ENCODE results near the gene ASTE1.

GRCh38 chr3:131067983-131068382 lies 41.4 kb upstream of the ASTE1 start:
- TF ChIP-seq PKNOX1 (IDR thresholded peaks at IDR 0.05) (no peak), PYGO2 (tag; IDR thresholded peaks at IDR 0.05) (no peak), POLR2A (conservative IDR thresholded peaks at IDR 0.05) (no peak), HNRNPL (IDR thresholded peaks at IDR 0.05; ENCODE audit: low read depth, low read length) (no peak), KAT8 (IDR thresholded peaks at IDR 0.05; ENCODE audit: low read depth) (no peak), RCOR1 (IDR thresholded peaks at IDR 0.05; ENCODE audit: borderline replicate concordance in 1 of 2, low read depth in 2 of 2, low read length in 2 of 2) (no peak)
- TF ChIP-seq, protein P1, sequence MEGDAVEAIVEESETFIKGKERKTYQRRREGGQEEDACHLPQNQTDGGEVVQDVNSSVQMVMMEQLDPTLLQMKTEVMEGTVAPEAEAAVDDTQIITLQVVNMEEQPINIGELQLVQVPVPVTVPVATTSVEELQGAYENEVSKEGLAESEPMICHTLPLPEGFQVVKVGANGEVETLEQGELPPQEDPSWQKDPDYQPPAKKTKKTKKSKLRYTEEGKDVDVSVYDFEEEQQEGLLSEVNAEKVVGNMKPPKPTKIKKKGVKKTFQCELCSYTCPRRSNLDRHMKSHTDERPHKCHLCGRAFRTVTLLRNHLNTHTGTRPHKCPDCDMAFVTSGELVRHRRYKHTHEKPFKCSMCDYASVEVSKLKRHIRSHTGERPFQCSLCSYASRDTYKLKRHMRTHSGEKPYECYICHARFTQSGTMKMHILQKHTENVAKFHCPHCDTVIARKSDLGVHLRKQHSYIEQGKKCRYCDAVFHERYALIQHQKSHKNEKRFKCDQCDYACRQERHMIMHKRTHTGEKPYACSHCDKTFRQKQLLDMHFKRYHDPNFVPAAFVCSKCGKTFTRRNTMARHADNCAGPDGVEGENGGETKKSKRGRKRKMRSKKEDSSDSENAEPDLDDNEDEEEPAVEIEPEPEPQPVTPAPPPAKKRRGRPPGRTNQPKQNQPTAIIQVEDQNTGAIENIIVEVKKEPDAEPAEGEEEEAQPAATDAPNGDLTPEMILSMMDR (IDR thresholded peaks at IDR 0.05 in 2 of 3, conservative IDR thresholded peaks at IDR 0.05 in 1 of 3; ENCODE audit: insufficient read depth in 2 of 3, low read depth in 1 of 3, low read length in 3 of 3): no peak
- TF ChIP-seq, protein P2, sequence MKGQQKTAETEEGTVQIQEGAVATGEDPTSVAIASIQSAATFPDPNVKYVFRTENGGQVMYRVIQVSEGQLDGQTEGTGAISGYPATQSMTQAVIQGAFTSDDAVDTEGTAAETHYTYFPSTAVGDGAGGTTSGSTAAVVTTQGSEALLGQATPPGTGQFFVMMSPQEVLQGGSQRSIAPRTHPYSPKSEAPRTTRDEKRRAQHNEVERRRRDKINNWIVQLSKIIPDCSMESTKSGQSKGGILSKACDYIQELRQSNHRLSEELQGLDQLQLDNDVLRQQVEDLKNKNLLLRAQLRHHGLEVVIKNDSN (CRISPR knock-in tag; IDR thresholded peaks at IDR 0.05): no peak
- TF ChIP-seq, protein P3, sequence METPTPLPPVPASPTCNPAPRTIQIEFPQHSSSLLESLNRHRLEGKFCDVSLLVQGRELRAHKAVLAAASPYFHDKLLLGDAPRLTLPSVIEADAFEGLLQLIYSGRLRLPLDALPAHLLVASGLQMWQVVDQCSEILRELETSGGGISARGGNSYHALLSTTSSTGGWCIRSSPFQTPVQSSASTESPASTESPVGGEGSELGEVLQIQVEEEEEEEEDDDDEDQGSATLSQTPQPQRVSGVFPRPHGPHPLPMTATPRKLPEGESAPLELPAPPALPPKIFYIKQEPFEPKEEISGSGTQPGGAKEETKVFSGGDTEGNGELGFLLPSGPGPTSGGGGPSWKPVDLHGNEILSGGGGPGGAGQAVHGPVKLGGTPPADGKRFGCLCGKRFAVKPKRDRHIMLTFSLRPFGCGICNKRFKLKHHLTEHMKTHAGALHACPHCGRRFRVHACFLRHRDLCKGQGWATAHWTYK (CRISPR knock-in tag; IDR thresholded peaks at IDR 0.05): no peak

Measured in K562 (cell line).